DMS53 treated with DMSO at 0.1 percent for 48 hours (cell line): ENCODE data around the gene NPEPL1.
"Not testable (repeated sequence)": the region's sequence is repeated elsewhere in the genome, so short reads cannot be mapped to it uniquely, and the experiment has no call there.

Source experiments
- DNase-seq: peaks from one replicate; lab custom pipeline; 2025; ENCODE audit not compliant: unreplicated experiment; lab: John Stamatoyannopoulos, UW

The NPEPL1 gene

GRCh38 chr20:58731192-58731591 lies 38.6 kb downstream of the NPEPL1 start:
- DNase-seq: no peak

- no peak for DNase-seq
These were observed 44.6 kb downstream of the NPEPL1 start for GRCh38 chr20:58737198-58737597.

- DNase-seq: no peak
These were observed 48.0 kb downstream of the NPEPL1 start for GRCh38 chr20:58740356-58741308.

GRCh38 chr20:58741384-58741783 lies 48.8 kb downstream of the NPEPL1 start:
- DNase-seq: no peak

- no peak for DNase-seq
These were observed 50.3 kb downstream of the NPEPL1 start for GRCh38 chr20:58742668-58743566.

- DNase-seq: no peak
These were observed 51.4 kb downstream of the NPEPL1 start for GRCh38 chr20:58743929-58744534.

GRCh38 chr20:58744836-58745235 lies 52.2 kb downstream of the NPEPL1 start:
- DNase-seq: no peak

GRCh38 chr20:58745391-58745790 lies 52.8 kb downstream of the NPEPL1 start:
- DNase-seq: no peak

- DNase-seq: no peak
These were observed 54.0 kb downstream of the NPEPL1 start for GRCh38 chr20:58746620-58747019.

- no peak for DNase-seq
These were observed 54.6 kb downstream of the NPEPL1 start for GRCh38 chr20:58747211-58747610.

GRCh38 chr20:58748618-58749017 lies 56.0 kb downstream of the NPEPL1 start:
- DNase-seq: no peak

GRCh38 chr20:58749098-58749769 lies 56.6 kb downstream of the NPEPL1 start:
- DNase-seq: no peak

GRCh38 chr20:58749979-58750378 lies 57.4 kb downstream of the NPEPL1 start:
- DNase-seq: no peak

- not testable (repeated sequence) for DNase-seq
These were observed 58.1 kb downstream of the NPEPL1 start for GRCh38 chr20:58750706-58751105.

- DNase-seq: no peak
These were observed 59.4 kb downstream of the NPEPL1 start for GRCh38 chr20:58751979-58752378.

GRCh38 chr20:58752565-58752964 lies 60.0 kb downstream of the NPEPL1 start:
- DNase-seq: no peak

GRCh38 chr20:58753267-58753921 lies 60.8 kb downstream of the NPEPL1 start:
- no peak for DNase-seq

- no peak for DNase-seq
These were observed 61.4 kb downstream of the NPEPL1 start for GRCh38 chr20:58753922-58754551.

- DNase-seq: no peak
These were observed 62.0 kb downstream of the NPEPL1 start for GRCh38 chr20:58754584-58754983.
